ENCODE measurements around the gene ADK.
A peak's percentile ranks its signal among the peaks of the same experiment; 100 is the strongest.

The ADK gene

DNA sequence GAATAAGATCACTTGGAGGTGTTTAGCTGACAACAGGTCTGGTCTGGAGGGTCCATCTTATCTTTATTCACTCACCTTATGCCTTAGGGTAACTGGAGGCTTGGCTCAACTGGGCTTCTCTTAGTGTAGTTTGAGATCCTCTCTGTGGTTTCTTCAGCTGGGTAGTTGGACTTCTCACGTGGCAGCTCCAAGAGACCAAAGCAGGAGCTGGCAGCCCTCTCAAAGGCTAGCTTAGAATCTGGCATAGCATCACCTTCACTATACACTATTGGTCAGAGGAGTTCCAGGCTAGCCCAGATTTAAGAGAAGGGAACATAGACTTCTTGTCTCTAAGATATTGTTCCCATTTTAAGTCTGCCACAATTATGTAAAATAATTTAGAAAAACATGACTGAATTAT lies 16.4 kb downstream of the ADK start:
- DNase-seq (ENCODE audit: low read depth in 2 of 2), result no peak
- no peak for TF ChIP-seq CTCF (IDR thresholded peaks at IDR 0.05; ENCODE audit: low read depth, low read length)
- H3K4me3 ChIP-seq (replicated peaks in 1 of 2; ENCODE audit: low read depth in 2 of 2, low read length in 2 of 2), result no peak overlapping the region

GRCh38 chr10:74171625-74172024 lies 20.6 kb downstream of the ADK start:
- TF ChIP-seq CTCF (IDR thresholded peaks at IDR 0.05; ENCODE audit: low read depth, low read length), result no peak
- H3K4me3 ChIP-seq (replicated peaks in 1 of 2; ENCODE audit: low read depth in 2 of 2, low read length in 2 of 2), result no peak overlapping the region
- DNase-seq (ENCODE audit: low read depth in 2 of 2), result no peak

GRCh38 chr10:74174521-74174920 lies 23.5 kb downstream of the ADK start:
- H3K4me3 ChIP-seq (replicated peaks in 1 of 2; ENCODE audit: low read depth in 2 of 2, low read length in 2 of 2), result no peak overlapping the region
- no peak for DNase-seq (ENCODE audit: low read depth in 2 of 2)
- TF ChIP-seq CTCF (IDR thresholded peaks at IDR 0.05; ENCODE audit: low read depth, low read length), result no peak

DNA sequence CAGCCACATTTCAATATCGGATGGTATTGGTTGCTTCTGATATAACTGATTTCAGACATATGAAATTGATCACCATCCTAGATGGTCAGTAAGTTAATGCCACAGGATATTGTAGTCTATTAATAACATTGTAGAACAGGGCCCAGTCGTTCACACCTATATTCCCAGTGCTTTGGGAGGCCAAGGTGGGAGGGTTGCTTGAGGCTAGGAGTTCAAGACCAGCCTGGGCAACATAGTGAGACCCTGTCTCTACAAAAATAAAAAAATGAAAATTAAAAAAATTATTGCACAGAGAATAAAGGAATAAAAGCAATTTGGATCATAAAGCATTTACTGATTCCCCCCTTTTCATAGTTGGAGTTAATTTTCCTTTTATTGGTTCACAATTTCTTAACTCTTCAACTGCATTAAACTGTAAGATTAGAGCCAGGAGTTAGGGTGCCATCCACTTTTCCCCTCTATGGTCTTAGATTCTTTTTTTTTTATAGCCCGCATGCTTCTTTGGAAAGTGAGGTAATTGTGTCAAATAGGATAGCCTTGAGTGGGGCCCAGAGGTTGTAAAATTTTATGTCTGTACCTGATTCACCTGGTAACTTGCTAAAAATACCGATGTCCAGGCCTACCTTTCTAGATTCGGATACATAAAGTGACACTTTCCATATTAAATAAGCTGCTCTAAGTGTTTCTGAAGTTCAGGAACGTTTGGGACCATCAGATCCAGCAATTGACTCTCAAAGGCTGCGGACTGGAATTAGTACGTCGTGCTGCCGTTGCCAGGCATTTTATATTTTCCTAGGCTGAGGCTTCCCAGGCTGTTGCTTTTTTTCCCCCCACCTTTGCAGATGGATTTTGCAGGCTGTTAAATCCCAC lies 24.7 kb downstream of the ADK start:
- no peak for DNase-seq (ENCODE audit: low read depth in 2 of 2)
- no peak for TF ChIP-seq CTCF (IDR thresholded peaks at IDR 0.05; ENCODE audit: low read depth, low read length)

GRCh38 chr10:74176380-74177139 lies 25.5 kb downstream of the ADK start:
- TF ChIP-seq CTCF (IDR thresholded peaks at IDR 0.05; ENCODE audit: low read depth, low read length), result no peak
- H3K4me3 ChIP-seq (replicated peaks in 1 of 2; ENCODE audit: low read depth in 2 of 2, low read length in 2 of 2), result peak overlapping the region; percentile 96 to 97

More for the DNA sequence above, 24.7 kb downstream of the ADK start:
- H3K4me3 ChIP-seq (replicated peaks in 1 of 2; ENCODE audit: low read depth in 2 of 2, low read length in 2 of 2), result peak overlapping the region; percentile 96 to 97

GRCh38 chr10:74177140-74177677 lies 26.2 kb downstream of the ADK start:
- peak; percentile 23 to 53 for DNase-seq (ENCODE audit: low read depth in 2 of 2)
- TF ChIP-seq CTCF (IDR thresholded peaks at IDR 0.05; ENCODE audit: low read depth, low read length), result no peak
- peak overlapping the region; percentile 96 to 97 for H3K4me3 ChIP-seq (replicated peaks in 1 of 2; ENCODE audit: low read depth in 2 of 2, low read length in 2 of 2)

More at GRCh38 chr10:74176380-74177139, 25.5 kb downstream of the ADK start:
- DNase-seq (ENCODE audit: low read depth in 2 of 2), result peak; percentile 94 to 95
